NCI-H345 treated with DMSO at 0.1 percent for 48 hours (cell line): ENCODE results near the gene WBP2NL.
"Not testable (repeated sequence)": the region's sequence is repeated elsewhere in the genome, so short reads cannot be mapped to it uniquely, and the experiment has no call there.

Experiments
- DNase-seq: peaks from one replicate; lab custom pipeline; 2025; ENCODE audit not compliant: unreplicated experiment; lab: John Stamatoyannopoulos, UW

The WBP2NL gene

DNA sequence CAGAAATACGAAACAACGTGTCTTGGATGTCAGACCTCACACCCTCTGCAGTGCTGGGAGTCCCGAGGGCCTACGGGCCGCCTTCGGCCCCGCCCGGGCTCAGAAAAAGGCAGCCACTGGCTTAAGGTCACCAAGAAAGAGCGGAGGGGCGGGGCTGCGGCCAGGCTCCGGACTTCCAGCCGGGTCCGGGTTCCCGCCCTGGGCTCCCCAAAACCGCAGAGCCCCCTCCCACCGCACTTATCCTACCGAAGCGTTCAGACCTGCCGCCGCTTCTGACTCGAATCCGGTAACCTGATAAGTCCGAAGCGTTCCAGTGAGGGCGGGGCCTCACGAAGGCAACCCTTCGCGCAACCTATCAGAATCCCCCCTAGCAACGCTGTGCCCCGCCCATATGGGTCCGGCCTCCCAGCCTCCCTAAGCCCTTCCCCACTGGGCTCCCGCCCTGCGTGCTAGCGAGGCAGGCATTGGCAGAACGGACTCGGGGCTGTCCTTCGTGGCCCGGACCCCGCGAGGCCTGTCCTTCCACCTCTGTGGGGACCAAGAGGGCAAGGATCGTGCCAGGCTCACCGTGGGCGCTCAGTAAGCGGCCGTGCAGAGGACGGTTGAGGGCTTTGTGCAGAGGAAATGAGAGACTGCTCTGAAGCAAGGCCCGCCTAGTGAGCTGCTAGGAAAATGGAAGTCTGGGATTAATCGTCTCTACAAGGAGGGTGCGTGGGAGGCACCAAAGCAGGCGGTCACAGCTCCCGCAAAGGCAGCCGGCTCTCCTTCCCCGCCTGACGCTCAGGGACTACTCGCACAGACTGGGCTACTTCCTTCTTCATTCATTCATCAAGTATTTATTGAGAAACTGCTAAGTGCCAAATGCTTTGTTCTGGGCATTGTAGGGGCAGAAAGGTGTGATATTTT is 72.2 kb downstream of the WBP2NL start, which contains the start of gene NAGA:
TSS of gene NAGA (minus strand) at position 296 of the 906 bp plus-strand sequence. CDS start 515 bp downstream, outside the sequence.
- peak; percentile 83 for DNase-seq

DNA sequence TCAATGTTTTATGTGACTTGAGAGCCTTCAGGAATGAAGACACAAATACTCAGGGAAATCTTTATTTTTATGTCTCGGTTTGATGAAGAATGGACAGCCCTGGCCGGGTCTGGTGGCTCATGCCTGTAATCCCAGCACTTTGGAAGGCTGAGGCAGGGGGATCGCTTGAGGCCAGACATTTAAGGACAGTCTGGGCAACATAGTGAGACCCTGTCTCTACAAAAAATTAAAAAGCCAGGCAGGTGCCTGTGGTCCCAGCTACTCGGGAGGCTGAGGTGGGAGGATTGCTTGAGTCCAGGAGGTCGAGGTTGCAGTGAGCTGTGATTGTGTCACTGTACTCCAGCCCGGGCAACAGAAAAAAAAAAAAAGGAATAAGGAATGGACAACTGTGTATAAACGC is 72.9 kb downstream of the WBP2NL start:
- not testable (repeated sequence) for DNase-seq

DNA sequence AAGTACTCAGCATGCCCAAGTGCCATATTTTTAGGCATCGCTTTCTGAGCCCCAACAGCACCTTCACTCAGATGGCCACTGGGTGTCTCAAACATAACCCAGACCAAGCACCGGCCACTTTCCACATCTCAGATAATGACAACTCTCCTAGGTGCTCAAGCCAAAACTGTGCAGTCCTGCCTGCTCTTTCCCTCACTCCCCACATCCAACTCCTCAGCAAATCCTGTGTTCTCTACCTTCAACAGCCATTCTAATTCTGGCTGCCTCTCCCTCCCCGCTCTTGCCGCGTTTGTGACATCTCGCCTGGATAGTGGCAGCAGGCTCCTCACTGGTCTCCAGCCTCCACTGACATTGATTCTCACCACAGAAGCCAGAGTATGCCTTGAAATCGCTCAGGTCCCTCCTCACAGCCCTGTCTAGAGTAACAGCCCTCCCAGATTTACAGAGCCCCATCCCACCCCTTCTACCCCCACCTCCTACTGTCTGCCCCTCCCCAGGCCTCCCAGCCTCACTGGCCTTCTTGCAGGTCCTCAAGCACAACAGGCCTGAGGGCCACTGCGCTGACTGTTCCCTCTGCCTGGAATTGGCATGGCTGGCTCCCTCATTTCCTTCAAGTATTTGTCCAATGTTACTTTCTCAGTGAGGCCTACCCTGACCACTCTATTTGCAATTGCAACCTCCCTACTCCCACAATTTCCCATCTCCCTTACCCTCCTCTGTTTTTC is 74.2 kb downstream of the WBP2NL start:
- no peak for DNase-seq

DNA sequence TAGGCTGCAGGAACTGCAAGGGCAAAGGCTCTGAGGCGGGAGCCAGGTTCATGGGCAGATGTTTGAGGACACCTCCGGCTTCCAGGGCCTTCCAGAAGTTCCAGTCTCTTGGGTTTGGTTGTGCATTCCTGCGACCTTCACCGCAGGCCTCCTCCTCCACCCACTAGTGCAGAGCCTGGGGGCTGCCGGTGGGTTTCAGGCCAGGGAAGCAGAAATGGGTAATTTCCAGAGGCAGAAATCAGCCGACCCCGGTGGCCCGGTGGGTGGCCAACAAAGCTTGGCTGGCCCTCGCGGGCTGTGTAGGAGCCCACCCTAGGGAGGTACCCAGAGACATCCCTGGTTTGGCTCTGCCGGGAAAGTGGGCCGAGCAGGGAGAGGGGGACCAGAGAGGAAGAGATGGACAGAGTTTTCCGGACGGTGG is 75.0 kb downstream of the WBP2NL start:
- DNase-seq: no peak

DNA sequence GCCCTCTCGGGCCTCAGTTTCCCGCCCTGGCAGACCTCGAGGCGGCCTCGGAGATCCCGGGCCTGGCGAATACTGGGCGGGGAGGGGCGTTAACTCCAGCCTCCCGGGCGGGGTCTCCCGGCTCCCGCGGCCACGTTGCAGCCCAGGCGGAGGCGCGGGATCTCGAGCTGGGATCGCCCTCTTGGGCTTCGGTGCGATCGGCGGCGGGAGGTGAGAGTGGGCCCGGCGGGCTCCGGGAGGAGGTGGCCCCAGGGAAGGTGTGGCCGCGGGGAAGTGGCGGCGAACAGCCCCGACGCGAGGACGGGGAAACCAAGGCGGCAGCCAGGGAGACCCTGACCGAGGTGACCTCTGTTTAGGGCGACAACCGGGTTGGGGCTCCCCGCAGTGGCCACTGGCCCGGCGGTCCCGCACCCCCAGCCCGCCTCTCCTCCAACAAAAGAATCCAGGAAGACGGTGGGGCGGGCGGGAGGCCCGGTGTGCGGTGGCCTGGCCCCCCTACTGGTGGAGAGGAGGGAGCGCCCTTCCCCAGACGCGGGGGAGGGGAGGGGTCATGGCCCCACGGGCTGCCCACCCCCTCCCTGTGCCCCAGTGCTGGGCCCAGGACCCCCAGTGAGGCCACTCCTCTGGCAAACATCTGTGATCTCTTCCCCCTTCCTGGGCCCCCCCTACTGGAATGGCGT is 75.7 kb downstream of the WBP2NL start, which contains the start of gene PHETA2:
TSS of gene PHETA2 (plus strand) at position 117 of the 680 bp plus-strand sequence. CDS start 3,046 bp downstream, outside the sequence.
- no peak for DNase-seq

DNA sequence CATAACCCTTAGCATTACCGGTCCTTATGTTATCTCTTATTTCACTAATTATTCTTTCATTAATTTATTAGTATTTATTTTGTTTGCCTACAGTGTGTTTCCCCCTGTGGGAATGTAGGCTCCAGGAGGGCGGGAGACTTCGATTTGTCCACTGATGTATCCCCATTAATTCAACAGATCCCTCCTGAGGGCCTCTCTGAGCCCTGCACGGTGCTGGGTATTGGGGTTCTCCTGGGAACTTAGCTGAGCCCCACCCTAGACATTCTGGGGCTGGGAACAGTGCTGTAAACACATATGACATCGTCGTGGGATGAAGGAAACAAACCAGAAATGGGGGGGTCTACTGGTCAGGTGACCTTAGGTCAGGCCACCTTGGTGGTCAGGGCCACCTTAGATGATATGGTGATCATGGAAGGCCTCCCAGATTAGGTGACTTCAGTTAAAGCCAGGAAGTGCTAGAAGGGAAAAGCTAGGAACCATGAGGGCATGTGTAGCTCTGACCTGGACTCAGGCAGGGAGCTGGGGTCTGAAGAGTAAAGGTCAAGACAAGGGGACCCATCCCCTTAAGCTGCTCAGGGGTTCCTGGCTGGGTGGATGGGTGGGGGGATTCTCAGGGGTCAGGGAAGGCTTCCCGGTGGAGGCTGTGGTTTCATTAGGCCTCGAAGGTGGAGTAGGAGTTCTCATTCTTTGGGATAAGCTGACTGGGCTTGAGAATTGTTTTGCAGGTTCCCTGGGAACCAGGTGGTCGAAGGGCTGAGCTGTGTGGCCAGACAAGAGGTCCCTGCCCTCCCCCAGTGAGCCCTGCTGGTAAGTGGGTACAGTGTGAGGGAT is 76.5 kb downstream of the WBP2NL start:
- DNase-seq: no peak

DNA sequence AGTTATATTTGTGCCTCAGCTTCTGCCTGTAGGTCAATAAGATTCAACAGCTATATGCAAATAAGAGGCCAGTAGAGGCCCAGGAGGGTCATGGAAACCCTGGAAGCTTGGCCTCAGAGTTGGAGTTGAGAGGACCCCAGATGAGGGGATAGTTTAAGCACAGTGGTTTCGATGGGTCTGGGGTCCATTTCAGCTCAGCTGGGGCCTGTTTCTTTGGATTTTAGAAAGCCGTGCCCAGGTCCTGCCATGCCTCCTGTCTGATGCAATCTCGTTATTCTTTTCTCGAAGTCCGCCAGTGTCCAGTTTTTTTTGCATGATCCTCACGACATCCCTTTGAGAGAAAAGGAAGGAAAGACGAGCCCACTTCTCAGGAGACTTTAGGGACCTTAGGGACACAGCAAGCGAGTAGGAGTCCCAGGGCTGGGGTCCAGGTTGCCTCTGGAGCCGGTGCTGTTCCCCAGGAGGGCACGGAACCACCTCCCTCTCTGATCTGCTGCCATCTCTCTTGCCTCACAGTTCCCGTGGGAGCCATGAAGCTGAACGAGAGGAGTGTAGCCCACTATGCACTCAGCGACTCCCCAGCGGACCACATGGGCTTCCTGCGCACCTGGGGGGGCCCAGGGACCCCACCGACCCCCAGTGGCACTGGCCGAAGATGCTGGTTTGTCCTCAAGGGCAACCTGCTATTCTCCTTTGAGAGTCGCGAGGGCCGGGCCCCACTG is 78.3 kb downstream of the WBP2NL start:
- DNase-seq: no peak

DNA sequence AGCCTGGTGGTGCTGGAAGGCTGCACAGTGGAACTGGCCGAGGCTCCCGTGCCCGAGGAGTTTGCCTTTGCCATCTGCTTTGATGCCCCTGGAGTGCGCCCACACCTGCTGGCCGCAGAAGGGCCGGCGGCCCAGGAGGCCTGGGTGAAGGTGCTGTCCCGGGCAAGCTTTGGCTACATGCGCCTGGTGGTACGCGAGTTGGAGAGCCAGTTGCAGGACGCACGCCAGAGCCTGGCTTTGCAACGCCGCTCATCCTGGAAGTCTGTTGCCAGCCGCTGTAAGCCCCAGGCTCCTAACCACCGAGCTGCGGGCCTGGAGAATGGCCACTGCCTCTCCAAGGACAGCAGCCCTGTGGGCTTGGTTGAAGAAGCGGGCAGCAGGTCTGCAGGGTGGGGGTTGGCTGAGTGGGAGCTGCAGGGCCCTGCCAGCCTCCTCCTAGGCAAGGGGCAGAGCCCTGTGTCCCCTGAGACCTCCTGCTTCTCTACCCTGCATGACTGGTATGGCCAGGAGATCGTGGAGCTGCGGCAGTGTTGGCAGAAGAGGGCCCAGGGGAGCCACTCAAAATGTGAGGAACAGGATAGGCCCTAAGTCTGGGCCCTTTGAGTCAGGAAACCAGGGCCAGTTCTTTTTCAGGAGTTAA is 79.0 kb downstream of the WBP2NL start:
- no peak for DNase-seq
